ENCODE results near the gene MMP10. TPM values are rescaled to one million over a fixed set of nuclear protein-coding genes. Genes with fewer than 3 reads are reported as not detected.

MMP10 gene
- polyA plus RNA-seq, 3 donors: not detected

GRCh38 chr11:102799681-102800340 lies 19.4 kb upstream of the MMP10 start:
- intact Hi-C loops (cut with micrococcal nuclease): no loop called here
- no peak overlapping the region for H3K9ac ChIP-seq (ENCODE audit: insufficient read depth, low read length, poor library complexity, severe bottlenecking)
- 85% methylated on average over 3 of the region's 6 CpGs for WGBS (ENCODE audit: insufficient coverage)
- TF ChIP-seq CTCF (IDR thresholded peaks at IDR 0.05): no peak
- no peak overlapping the region for H3K27ac ChIP-seq (ENCODE audit: low read depth in 1 of 2, low read length in 2 of 2)
- no peak overlapping the region for H2AFZ ChIP-seq (ENCODE audit: insufficient read depth, low read depth, low read length, poor library complexity, severe bottlenecking)
- H4K20me1 ChIP-seq (ENCODE audit: insufficient read depth, low read length): no peaks in the 10 kb centered on the region
- no peaks in the 10 kb centered on the region for H3K9me3 ChIP-seq (replicated peaks in 1 of 2; ENCODE audit: control insufficient read depth in 1 of 2, insufficient read depth in 1 of 2, low read length in 2 of 2)
- H3K79me2 ChIP-seq (ENCODE audit: insufficient read depth, low read length): no peaks in the 10 kb centered on the region
- H3K4me2 ChIP-seq (replicated peaks; ENCODE audit: extremely low read depth, low read length, poor library complexity, severe bottlenecking): no peak overlapping the region
- H3K4me1 ChIP-seq (ENCODE audit: control insufficient read depth in 1 of 2, insufficient read depth in 2 of 2, low read length in 2 of 2): no peaks in the 10 kb centered on the region
- peak in 1 of 3 donors; percentile 41 for DNase-seq
- H3K27ac Mint-ChIP-seq: peak overlapping the region in 3 of 7 donors; percentile 46 to 74 (median 51)
- H3K9me3 Mint-ChIP-seq: no peaks in the 10 kb centered on the region
- H3K4me3 Mint-ChIP-seq: no peak overlapping the region
- no peak overlapping the region for H3K4me3 ChIP-seq (replicated peaks in 1 of 3; ENCODE audit: low read depth in 2 of 3, low read length in 3 of 3)
- peaks cover 5% of the 10 kb centered on the region for H3K4me1 Mint-ChIP-seq
- H3K36me3 ChIP-seq (replicated peaks in 1 of 2; ENCODE audit: control insufficient read depth in 1 of 2, insufficient read depth in 2 of 2, low read length in 2 of 2): no peaks in the 10 kb centered on the region
- peaks cover 2 to 9% (median 6%) of the 10 kb centered on the region in 3 donors for H3K27me3 Mint-ChIP-seq (ENCODE audit: low read depth in 3 of 3)
- H3K27me3 ChIP-seq (ENCODE audit: control insufficient read depth in 2 of 2, insufficient read depth in 2 of 2, low read length in 2 of 2): peaks cover 0 to 5% of the 10 kb centered on the region in 2 donors
- H3K36me3 Mint-ChIP-seq: no peaks in the 10 kb centered on the region

GRCh38 chr11:102798012-102798746 lies 17.8 kb upstream of the MMP10 start, which contains the start of gene MMP1:
MMP1 (minus strand) TSS chr11:102798160; CDS start chr11:102798092, 68 bp downstream.
- Mint-ChIP-seq H3K4me3 (no peak within 1 kb of the TSS), H3K4me1 (peaks cover 5% of the 10 kb centered on the region), H3K9me3 (no peaks in the 10 kb centered on the region), H3K27me3 (ENCODE audit: low read depth in 3 of 3) (peaks cover 2 to 7% (median 6%) of the 10 kb centered on the region in 3 donors), H3K27ac (peak within 1 kb of the TSS in 1 of 7 donors; percentile 23), H3K36me3 (no peaks in the 10 kb centered on the region)
- Histone ChIP-seq H3K4me1 (ENCODE audit: control insufficient read depth in 1 of 2, insufficient read depth in 2 of 2, low read length in 2 of 2) (no peaks in the 10 kb centered on the region), H2AFZ (ENCODE audit: insufficient read depth, low read depth, low read length, poor library complexity, severe bottlenecking) (no peak within 1 kb of the TSS), H3K36me3 (replicated peaks in 1 of 2; ENCODE audit: control insufficient read depth in 1 of 2, insufficient read depth in 2 of 2, low read length in 2 of 2) (no peaks in the 10 kb centered on the region), H3K4me2 (replicated peaks; ENCODE audit: extremely low read depth, low read length, poor library complexity, severe bottlenecking) (no peak within 1 kb of the TSS), H3K4me3 (replicated peaks in 1 of 3; ENCODE audit: low read depth in 2 of 3, low read length in 3 of 3) (no peak within 1 kb of the TSS), H3K27me3 (ENCODE audit: control insufficient read depth in 2 of 2, insufficient read depth in 2 of 2, low read length in 2 of 2) (peaks cover 0 to 3% of the 10 kb centered on the region in 2 donors), H4K20me1 (ENCODE audit: insufficient read depth, low read length) (no peaks in the 10 kb centered on the region), H3K9ac (ENCODE audit: insufficient read depth, low read length, poor library complexity, severe bottlenecking) (no peak within 1 kb of the TSS), H3K9me3 (replicated peaks in 1 of 2; ENCODE audit: control insufficient read depth in 1 of 2, insufficient read depth in 1 of 2, low read length in 2 of 2) (no peaks in the 10 kb centered on the region), H3K79me2 (ENCODE audit: insufficient read depth, low read length) (no peaks in the 10 kb centered on the region), H3K27ac (ENCODE audit: low read depth in 1 of 2, low read length in 2 of 2) (no peak within 1 kb of the TSS)
- TF ChIP-seq CTCF (IDR thresholded peaks at IDR 0.05): no peak
- WGBS (ENCODE audit: insufficient coverage): 95% methylated on average over 3 of the region's 7 CpGs
- intact Hi-C loops (cut with micrococcal nuclease): no loop called here
- no peak for DNase-seq

All from CD14-positive monocyte (primary cell).